Nephron progenitor cell (in vitro differentiated cells): ENCODE measurements around the gene EXOSC5.

Experiments used
- DNase-seq: peaks from one replicate; pipeline ENCODE4 v3.0.0; 2021
- H3K27ac Mint-ChIP-seq: 2 replicates; pipeline ENCODE4 v1.8.0; 2021; ENCODE audit warnings: mild to moderate bottlenecking, moderate library complexity, mixed read lengths
- H3K27me3 Mint-ChIP-seq: 2 replicates; pipeline ENCODE4 v1.8.0; 2021; ENCODE audit warnings: mild to moderate bottlenecking, low read depth, mixed read lengths; ENCODE audit not compliant: poor library complexity
- H3K36me3 Mint-ChIP-seq: 2 replicates; pipeline ENCODE4 v1.8.0; 2021; ENCODE audit warnings: low read depth, mixed read lengths
- H3K4me1 Mint-ChIP-seq: 2 replicates; pipeline ENCODE4 v1.8.0; 2021; ENCODE audit warnings: mixed read lengths
- H3K4me3 Mint-ChIP-seq: 2 replicates; pipeline ENCODE4 v1.8.0; 2021; ENCODE audit warnings: mild to moderate bottlenecking, moderate library complexity, mixed read lengths
- H3K9me3 Mint-ChIP-seq: 2 replicates; pipeline ENCODE4 v1.8.0; 2021; ENCODE audit warnings: mild to moderate bottlenecking, moderate library complexity, mixed read lengths
- TF ChIP-seq, protein P1 (sequence below): fragments of 200-600 bp; sonication (generic); IDR thresholded peaks from 2 replicates; pipeline ENCODE4 v1.5.0; 2021; ENCODE audit warnings: antibody characterized with exemption

The EXOSC5 gene

DNA sequence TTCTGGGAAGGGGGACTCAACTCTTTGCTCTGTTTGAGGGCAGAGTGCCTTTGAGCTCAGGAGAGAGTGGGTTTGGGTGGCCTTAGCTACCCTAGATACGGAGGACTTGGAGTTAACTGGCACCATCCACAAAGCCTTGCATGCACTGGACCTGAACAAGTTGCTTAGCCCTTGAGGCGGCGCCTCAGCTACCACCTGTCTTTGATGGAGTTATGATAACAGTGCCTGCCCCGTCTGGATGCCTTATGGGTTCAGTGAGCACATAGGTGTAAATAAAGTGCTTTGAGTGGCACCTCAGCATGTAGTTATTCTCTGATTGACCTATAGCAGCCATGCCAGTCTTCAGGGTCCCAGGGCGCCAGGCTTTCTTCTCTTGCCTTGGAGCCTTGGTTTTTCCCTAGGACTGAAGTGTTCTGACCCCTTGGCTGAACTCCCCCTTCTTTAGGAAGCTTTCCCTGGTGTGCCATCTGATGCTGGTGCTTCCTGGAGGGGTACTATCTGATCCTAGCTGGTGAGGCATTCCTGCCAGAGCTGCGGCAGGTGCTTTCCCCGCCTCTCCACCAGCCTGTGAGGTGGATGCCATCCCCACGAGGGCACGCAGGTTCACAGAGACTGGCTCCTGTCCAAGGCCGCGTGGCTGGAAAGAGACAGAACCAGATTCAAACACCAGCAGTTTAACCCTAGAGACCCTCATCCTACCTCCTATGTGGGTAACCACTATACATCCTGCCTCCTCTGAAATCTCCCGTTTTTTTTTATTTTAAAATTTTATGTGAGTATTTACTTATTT lies 6.2 kb upstream of the EXOSC5 start:
- H3K4me3 Mint-ChIP-seq = no peak overlapping the region
- H3K27me3 Mint-ChIP-seq = no peaks in the 10 kb centered on the region
- TF ChIP-seq, protein P1, sequence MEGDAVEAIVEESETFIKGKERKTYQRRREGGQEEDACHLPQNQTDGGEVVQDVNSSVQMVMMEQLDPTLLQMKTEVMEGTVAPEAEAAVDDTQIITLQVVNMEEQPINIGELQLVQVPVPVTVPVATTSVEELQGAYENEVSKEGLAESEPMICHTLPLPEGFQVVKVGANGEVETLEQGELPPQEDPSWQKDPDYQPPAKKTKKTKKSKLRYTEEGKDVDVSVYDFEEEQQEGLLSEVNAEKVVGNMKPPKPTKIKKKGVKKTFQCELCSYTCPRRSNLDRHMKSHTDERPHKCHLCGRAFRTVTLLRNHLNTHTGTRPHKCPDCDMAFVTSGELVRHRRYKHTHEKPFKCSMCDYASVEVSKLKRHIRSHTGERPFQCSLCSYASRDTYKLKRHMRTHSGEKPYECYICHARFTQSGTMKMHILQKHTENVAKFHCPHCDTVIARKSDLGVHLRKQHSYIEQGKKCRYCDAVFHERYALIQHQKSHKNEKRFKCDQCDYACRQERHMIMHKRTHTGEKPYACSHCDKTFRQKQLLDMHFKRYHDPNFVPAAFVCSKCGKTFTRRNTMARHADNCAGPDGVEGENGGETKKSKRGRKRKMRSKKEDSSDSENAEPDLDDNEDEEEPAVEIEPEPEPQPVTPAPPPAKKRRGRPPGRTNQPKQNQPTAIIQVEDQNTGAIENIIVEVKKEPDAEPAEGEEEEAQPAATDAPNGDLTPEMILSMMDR = no peak
- DNase-seq = no peak
- no peaks in the 10 kb centered on the region for H3K9me3 Mint-ChIP-seq
- no peak overlapping the region for H3K27ac Mint-ChIP-seq
- H3K4me1 Mint-ChIP-seq = peaks cover 25% of the 10 kb centered on the region
- H3K36me3 Mint-ChIP-seq = peaks cover 4% of the 10 kb centered on the region

DNA sequence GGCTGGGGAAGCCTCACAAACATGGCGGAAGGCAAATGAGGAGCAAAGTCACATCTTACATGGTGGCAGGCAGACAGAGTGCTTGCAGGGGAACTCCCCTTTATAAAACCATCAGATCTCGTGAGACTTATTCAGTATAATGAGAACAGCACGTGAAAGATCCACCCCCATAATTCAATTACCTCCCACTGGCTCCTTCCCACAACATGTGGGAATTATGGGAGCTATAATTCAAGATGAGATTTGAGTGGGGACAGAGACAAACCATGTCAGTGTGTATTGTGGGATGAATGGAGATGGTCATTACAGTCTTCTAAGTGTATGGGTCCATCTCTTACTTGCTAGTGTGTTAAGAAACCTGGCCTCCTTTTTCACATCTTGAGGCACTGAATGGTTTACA lies 4.9 kb upstream of the EXOSC5 start:
- no peaks in the 10 kb centered on the region for H3K9me3 Mint-ChIP-seq
- H3K4me3 Mint-ChIP-seq = no peak overlapping the region
- no peaks in the 10 kb centered on the region for H3K27me3 Mint-ChIP-seq
- peaks cover 27% of the 10 kb centered on the region for H3K4me1 Mint-ChIP-seq
- H3K36me3 Mint-ChIP-seq = peaks cover 4% of the 10 kb centered on the region
- no peak for DNase-seq
- TF ChIP-seq, protein P1 = no peak
- H3K27ac Mint-ChIP-seq = no peak overlapping the region

DNA sequence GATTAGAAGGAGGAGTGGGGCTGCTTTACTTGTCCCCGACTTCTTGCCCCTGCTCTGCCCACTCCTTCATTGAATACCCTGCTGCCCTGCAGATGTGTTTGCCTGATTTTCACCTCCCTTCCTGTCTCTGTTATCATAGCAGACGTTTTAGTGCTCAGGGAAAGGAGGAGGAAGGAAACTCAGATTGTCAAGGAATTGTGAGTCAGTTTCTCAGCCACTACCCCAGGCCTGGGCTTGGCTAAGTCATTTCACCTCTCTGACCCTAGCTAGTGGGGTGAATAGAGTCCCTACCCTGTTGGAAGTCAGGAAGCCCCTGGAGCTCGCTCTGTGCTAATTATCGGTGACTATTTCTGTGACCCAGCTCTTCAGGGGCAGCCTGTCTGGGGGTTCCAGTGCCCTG lies 4.3 kb upstream of the EXOSC5 start:
- Mint-ChIP-seq H3K27me3 (no peaks in the 10 kb centered on the region), H3K4me3 (no peak overlapping the region), H3K27ac (peak overlapping the region; percentile 78), H3K36me3 (peaks cover 4% of the 10 kb centered on the region), H3K9me3 (no peaks in the 10 kb centered on the region), H3K4me1 (peaks cover 29% of the 10 kb centered on the region)
- DNase-seq = no peak
- TF ChIP-seq, protein P1 = no peak

DNA sequence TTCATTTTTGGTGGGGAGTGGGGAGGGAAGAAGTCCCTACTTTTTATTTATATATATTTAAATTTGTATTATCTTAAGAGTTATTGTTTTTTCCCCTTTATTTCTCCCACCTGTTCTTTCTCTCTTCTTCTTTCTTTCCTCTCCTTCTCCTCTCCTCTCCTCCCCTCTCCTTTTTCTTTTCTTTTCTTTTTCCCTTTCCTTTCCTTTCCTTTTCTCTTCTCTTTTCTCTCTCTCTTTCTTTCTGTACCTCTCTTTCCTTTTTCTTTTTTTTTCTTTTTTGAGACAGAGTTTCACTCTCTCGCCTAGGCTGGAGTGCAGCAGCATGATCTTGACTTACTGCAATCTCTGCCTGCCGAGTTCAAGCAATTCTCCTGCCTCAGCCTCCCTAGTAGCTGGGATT lies 2.4 kb upstream of the EXOSC5 start:
- no peak for DNase-seq
- Mint-ChIP-seq H3K4me3 (peak overlapping the region; percentile 100), H3K9me3 (no peaks in the 10 kb centered on the region), H3K36me3 (peaks cover 4% of the 10 kb centered on the region), H3K27me3 (no peaks in the 10 kb centered on the region), H3K4me1 (peaks cover 44% of the 10 kb centered on the region), H3K27ac (no peak overlapping the region)
- TF ChIP-seq, protein P1 = no peak

DNA sequence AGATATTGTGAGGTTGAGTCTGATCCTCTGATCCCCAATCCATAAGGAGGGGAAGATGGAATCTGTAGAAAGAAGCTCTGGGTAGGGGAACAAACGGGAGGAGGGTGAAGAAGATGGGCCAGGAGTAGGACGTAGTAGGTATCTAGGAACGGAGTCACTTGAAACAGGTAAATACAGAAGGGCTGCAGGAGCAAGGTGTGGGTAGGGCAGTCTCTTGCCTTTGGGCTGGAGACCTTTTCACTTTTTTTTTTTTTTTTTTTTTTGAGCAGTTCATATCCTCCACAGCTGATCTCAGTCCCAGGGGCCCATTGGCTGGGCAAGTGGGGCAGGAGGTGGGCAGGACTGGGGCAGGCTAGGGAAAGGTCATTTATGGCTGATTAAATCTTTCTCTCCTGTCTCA lies 1.9 kb upstream of the EXOSC5 start:
- Mint-ChIP-seq H3K4me1 (peaks cover 44% of the 10 kb centered on the region), H3K36me3 (peaks cover 4% of the 10 kb centered on the region), H3K4me3 (peak overlapping the region; percentile 100), H3K27ac (peak overlapping the region; percentile 20), H3K9me3 (no peaks in the 10 kb centered on the region), H3K27me3 (no peaks in the 10 kb centered on the region)
- DNase-seq = no peak
- TF ChIP-seq, protein P1 = no peak

DNA sequence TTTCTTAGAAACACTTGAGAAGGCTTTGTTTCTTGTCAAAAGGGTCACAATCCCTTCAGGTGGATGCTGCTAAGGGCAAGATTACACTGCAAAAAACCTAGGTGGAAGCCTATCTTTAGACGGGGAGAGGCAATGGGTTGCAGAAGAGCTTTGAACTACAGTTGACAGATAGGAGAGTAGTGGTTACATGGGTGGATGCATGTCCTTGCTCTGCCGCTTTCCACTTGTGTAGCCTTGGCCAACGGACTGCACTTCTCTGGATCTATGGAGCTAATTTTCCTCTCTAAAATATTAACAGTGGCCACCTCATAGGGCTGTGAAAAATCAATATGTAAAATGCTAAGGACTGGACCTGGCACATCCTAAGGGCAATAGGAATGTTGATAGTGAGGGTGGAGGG lies 1.4 kb upstream of the EXOSC5 start:
- H3K4me3 Mint-ChIP-seq = peak overlapping the region; percentile 100
- H3K9me3 Mint-ChIP-seq = no peaks in the 10 kb centered on the region
- H3K4me1 Mint-ChIP-seq = peaks cover 44% of the 10 kb centered on the region
- DNase-seq = no peak
- H3K36me3 Mint-ChIP-seq = peaks cover 4% of the 10 kb centered on the region
- peak overlapping the region; percentile 20 for H3K27ac Mint-ChIP-seq
- H3K27me3 Mint-ChIP-seq = no peaks in the 10 kb centered on the region
- TF ChIP-seq, protein P1 = no peak
